ENCODE measurements around the gene CDC37L1. TPM values are rescaled to one million over a fixed set of nuclear protein-coding genes. Genes with fewer than 3 reads are reported as not detected.
"Not testable (repeated sequence)": the region's sequence is repeated elsewhere in the genome, so short reads cannot be mapped to it uniquely, and the experiment has no call there.

Gene CDC37L1
- total and polyA plus RNA-seq, 2 experiments from 2014 or later = 26.9 to 29.6 TPM

DNA sequence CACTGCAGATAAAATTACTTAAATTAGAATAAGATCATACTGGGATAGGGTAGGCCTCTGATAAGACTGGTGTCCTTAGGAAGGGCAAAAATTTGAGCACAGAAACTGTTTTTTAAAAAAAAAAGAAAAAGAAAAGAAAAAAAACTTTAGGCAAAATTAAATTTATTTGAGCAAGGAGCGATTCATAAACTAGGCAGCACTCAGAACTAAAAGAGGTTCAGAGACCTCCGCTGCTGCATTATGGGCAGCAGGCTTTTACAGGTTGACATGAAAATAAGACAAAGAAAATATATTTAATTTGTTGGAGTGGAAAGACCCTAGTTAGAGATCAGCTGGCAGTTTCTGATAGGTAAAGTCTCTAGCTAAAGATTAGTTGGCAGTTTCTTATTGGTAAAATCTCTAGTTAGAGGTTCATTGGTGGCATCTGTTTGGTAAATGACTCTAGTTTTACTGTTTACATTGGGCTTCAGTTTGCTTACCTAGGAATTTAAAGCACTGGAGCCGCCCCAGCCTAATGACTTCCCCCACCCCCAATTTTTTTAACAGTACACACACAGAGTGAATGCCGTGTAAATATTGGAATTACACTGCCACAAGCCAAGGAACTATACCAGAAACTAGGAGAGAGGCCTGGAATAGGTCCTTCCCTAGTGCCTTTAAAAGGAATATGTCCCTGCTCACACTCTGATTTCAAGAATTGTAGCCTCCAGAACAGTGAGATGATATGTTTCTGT, 21.8 kb upstream of the CDC37L1 start (continued):
- no peak for TF ChIP-seq CREB1 (CRISPR knock-in tag; IDR thresholded peaks at IDR 0.05; ENCODE audit: low read depth)

DNA sequence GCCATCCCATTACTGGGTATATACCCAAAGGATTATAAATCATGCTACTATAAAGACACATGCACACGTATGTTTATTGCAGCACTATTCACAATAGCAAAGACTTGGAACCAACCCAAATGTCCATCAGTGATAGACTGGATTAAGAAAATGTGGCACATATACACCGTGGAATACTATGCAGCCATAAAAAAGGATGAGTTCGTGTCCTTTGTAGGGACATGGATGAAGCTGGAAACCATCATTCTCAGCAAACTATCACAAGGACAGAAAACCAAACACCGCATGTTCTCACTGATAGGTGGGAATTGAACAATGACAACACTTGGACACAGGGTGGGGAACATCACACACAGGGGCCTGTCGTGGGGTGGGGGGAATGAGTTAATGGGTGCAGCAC, 18.7 kb upstream of the CDC37L1 start:
- not testable (repeated sequence) for DNase-seq (ENCODE audit: low spot score); H3K4me3 ChIP-seq

DNA sequence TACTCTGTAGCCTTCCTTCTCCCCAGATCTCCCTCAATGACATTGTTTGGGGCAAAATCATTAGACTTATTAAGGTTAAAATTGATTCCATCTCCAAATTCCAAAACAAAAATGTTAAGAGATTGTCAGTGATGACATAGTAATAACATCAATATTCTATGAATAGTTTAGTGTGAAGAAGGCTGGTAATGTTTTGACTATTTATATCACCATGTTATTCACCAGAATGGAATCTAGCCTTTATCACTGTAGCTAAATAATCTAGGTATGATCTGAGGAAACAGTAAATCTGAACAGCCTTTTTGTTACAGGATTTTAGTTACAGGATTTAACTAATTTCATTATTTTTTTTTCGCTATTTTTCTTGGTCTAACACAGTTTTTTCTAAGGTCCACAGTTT, 18.2 kb upstream of the CDC37L1 start:
- H3K4me3 Mint-ChIP-seq = peak overlapping the region; percentile 75
- DNase-seq (ENCODE audit: low spot score) = no peak
- H2AFZ ChIP-seq = no peak overlapping the region; the same call in 1 of the 2 replicates
- H3F3A ChIP-seq (replicated peaks; ENCODE audit: low read depth) = no peaks in the 10 kb centered on the region
- H4K20me1 ChIP-seq (replicated peaks; ENCODE audit: insufficient read depth) = no peaks in the 10 kb centered on the region
- H3K27me3 ChIP-seq (ENCODE audit: insufficient read depth) = no peaks in the 10 kb centered on the region
- H3K9me3 Mint-ChIP-seq = 0 out of 3 replicates have a peak, but pooled peaks cover 3% of the 10 kb centered on the region
- H3K27ac Mint-ChIP-seq = no peak overlapping the region
- peaks cover 4% of the 10 kb centered on the region; the same call in 1 of the 3 replicates for H3K36me3 Mint-ChIP-seq (ENCODE audit: low read depth)
- peaks cover 13% of the 10 kb centered on the region; the same call in 1 of the 2 replicates for H3K79me2 ChIP-seq (replicated peaks; ENCODE audit: insufficient read depth)
- H3K4me1 ChIP-seq (ENCODE audit: insufficient read depth) = peaks cover 53% of the 10 kb centered on the region
- peak overlapping the region; percentile 70 for H3K4me2 ChIP-seq
- peak overlapping the region; percentile 79 for H3K4me3 ChIP-seq
- peaks cover 59% of the 10 kb centered on the region for H3K4me1 Mint-ChIP-seq
- H3K27ac ChIP-seq (ENCODE audit: low read depth) = peak overlapping the region; percentile 26; the same call in 1 of the 2 replicates
- peaks cover 7% of the 10 kb centered on the region for H3K27me3 Mint-ChIP-seq (ENCODE audit: insufficient read depth, low read depth, poor library complexity)
- ATAC-seq = no peak
- H3K9me2 ChIP-seq (ENCODE audit: insufficient read depth) = no peaks in the 10 kb centered on the region
- no peaks in the 10 kb centered on the region for H3K36me3 ChIP-seq (ENCODE audit: insufficient read depth)
- TF ChIP-seq POLR2AphosphoS5 (IDR thresholded peaks at IDR 0.05; ENCODE audit: low read depth) = no peak
- no peak for TF ChIP-seq NANOG (IDR thresholded peaks at IDR 0.05; ENCODE audit: borderline replicate concordance)
- no peak for TF ChIP-seq EZH2phosphoT487 (IDR thresholded peaks at IDR 0.05; ENCODE audit: unreplicated experiment)
- no peak for TF ChIP-seq ZNF462 (CRISPR knock-in tag; IDR thresholded peaks at IDR 0.05)
- TF ChIP-seq EZH2 (IDR thresholded peaks at IDR 0.05; ENCODE audit: low read depth, unreplicated experiment) = no peak
- no peak for TF ChIP-seq STAT1 (IDR thresholded peaks at IDR 0.05; ENCODE audit: unreplicated experiment)
- no peak for TF ChIP-seq JUNB (IDR thresholded peaks at IDR 0.05; ENCODE audit: unreplicated experiment)
- no peak for TF ChIP-seq ETS1 (IDR thresholded peaks at IDR 0.05)
- TF ChIP-seq ZNF114 (CRISPR knock-in tag; IDR thresholded peaks at IDR 0.05) = no peak
- no peak for TF ChIP-seq CREB1 (CRISPR knock-in tag; IDR thresholded peaks at IDR 0.05; ENCODE audit: low read depth)

More for the DNA sequence above, 18.7 kb upstream of the CDC37L1 start:
- H3K9me2 ChIP-seq (ENCODE audit: insufficient read depth); H3K27me3 ChIP-seq (ENCODE audit: insufficient read depth); ATAC-seq; H3F3A ChIP-seq (replicated peaks; ENCODE audit: low read depth); H3K27ac Mint-ChIP-seq; H3K36me3 Mint-ChIP-seq (ENCODE audit: low read depth); H2AFZ ChIP-seq; H3K4me2 ChIP-seq; H3K36me3 ChIP-seq (ENCODE audit: insufficient read depth); H3K27me3 Mint-ChIP-seq (ENCODE audit: insufficient read depth, low read depth, poor library complexity); H3K4me3 Mint-ChIP-seq; H3K27ac ChIP-seq (ENCODE audit: low read depth); H3K9me3 Mint-ChIP-seq; H4K20me1 ChIP-seq (replicated peaks; ENCODE audit: insufficient read depth): not testable (repeated sequence)
- H3K79me2 ChIP-seq (replicated peaks; ENCODE audit: insufficient read depth) = peaks cover 13% of the 10 kb centered on the region; the same call in 1 of the 2 replicates
- peaks cover 59% of the 10 kb centered on the region for H3K4me1 Mint-ChIP-seq
- peaks cover 55% of the 10 kb centered on the region for H3K4me1 ChIP-seq (ENCODE audit: insufficient read depth)
